Smooth muscle cell (in vitro differentiated cells): Measurements from ENCODE around the gene RNGTT. TPM values are rescaled to one million over a fixed set of nuclear protein-coding genes. Genes with fewer than 3 reads are reported as not detected.

Experiments
- DNase-seq: peaks from one replicate; lab custom pipeline; 2025; ENCODE audit not compliant: unreplicated experiment; lab: John Stamatoyannopoulos, UW
- H2AFZ ChIP-seq: fragments of 200-600 bp; sonication (generic); 2 replicates; pipeline ENCODE4 v1.6.0; 2016; ENCODE audit warnings: antibody characterized with exemption, low read depth, mild to moderate bottlenecking
- H3F3A ChIP-seq: fragments of 200-600 bp; sonication (generic); 2 replicates; pipeline ENCODE4 v1.6.0; 2017; ENCODE audit warnings: antibody characterized with exemption, low read depth
- H3K27ac ChIP-seq: fragments of 200-600 bp; sonication (generic); 2 replicates; pipeline ENCODE4 v1.5.1; 2016; ENCODE audit warnings: low read depth, mild to moderate bottlenecking
- H3K27me3 ChIP-seq: fragments of 200-600 bp; sonication (generic); 2 replicates; pipeline ENCODE4 v1.6.1; 2016; ENCODE audit warnings: low read depth, mild to moderate bottlenecking
- H3K36me3 ChIP-seq: fragments of 200-600 bp; sonication (generic); 2 replicates; pipeline ENCODE4 v1.5.1; 2016; ENCODE audit warnings: low read depth
- H3K4me1 ChIP-seq: fragments of 200-600 bp; sonication (generic); 2 replicates; pipeline ENCODE4 v1.5.1; 2016; ENCODE audit warnings: low read depth
- H3K4me2 ChIP-seq: fragments of 200-600 bp; sonication (generic); 2 replicates; pipeline ENCODE4 v1.6.0; 2016; ENCODE audit warnings: mild to moderate bottlenecking
- H3K4me3 ChIP-seq: fragments of 200-600 bp; sonication (generic); 2 replicates; pipeline ENCODE4 v1.5.1; 2016; ENCODE audit warnings: mild to moderate bottlenecking
- H3K79me2 ChIP-seq: fragments of 200-600 bp; sonication (generic); 2 replicates; pipeline ENCODE4 v1.6.0; 2016; ENCODE audit warnings: low read depth, mild to moderate bottlenecking
- H3K9ac ChIP-seq: fragments of 200-600 bp; sonication (generic); 2 replicates; pipeline ENCODE4 v1.6.0; 2016; ENCODE audit warnings: low read depth
- H3K9me3 ChIP-seq: fragments of 200-600 bp; sonication (generic); replicated peaks from 2 replicates; pipeline ENCODE4 v1.5.1; 2016; ENCODE audit warnings: low read depth
- H4K20me1 ChIP-seq: fragments of 200-600 bp; sonication (generic); 2 replicates; pipeline ENCODE4 v1.6.0; 2016; ENCODE audit warnings: low read depth
- CTCF ChIP-seq: fragments of 200-600 bp; sonication (generic); IDR thresholded peaks from 2 replicates; pipeline ENCODE4 v1.5.1; 2017; ENCODE audit warnings: borderline replicate concordance, mild to moderate bottlenecking, antibody characterized with exemption; ENCODE audit not compliant: insufficient read depth, poor library complexity, severe bottlenecking
- WGBS: methylation state at CpG from one replicate; pipeline ENCODE4 v1.1.7; 2016; ENCODE audit warnings: low lambda C conversion rate; 5-methylcytosine and 5-hydroxymethylcytosine counted together
- polyA plus RNA-seq: library from polyadenylated mRNA; unstranded; fragments of >200 nt; fragmentation: Nextera tagmentation; extraction: Ambion mirVana; gene quantifications from 2 replicates; pipeline ENCODE4 v1.2.1, GENCODE V29; 2016
- total RNA-seq: library from RNA; depleted of rRNA; stranded (reverse); fragments of >200 nt; gene quantifications from 2 replicates; pipeline ENCODE4 v1.2.3, GENCODE V29; 2014

The RNGTT gene
- total and polyA plus RNA-seq, 2 experiments from 2014 or later, result 7.5 to 22.7 TPM

- no peaks in the 10 kb centered on the region for H3F3A ChIP-seq
- no peaks in the 10 kb centered on the region for H3K36me3 ChIP-seq
- H3K79me2 ChIP-seq, result no peaks in the 10 kb centered on the region
- H3K4me2 ChIP-seq, result no peak overlapping the region
- no peaks in the 10 kb centered on the region for H4K20me1 ChIP-seq
- H3K9me3 ChIP-seq, result no peaks in the 10 kb centered on the region
- H3K4me3 ChIP-seq, result no peak overlapping the region
- no peak overlapping the region for H3K9ac ChIP-seq
- no peak for TF ChIP-seq CTCF
- H3K4me1 ChIP-seq, result no peaks in the 10 kb centered on the region
- no peak for DNase-seq
- H2AFZ ChIP-seq, result no peak overlapping the region
- H3K27me3 ChIP-seq, result no peaks in the 10 kb centered on the region
- no peak overlapping the region for H3K27ac ChIP-seq
Measured at GRCh38 chr6:88852775-88853174, 110.6 kb downstream of the RNGTT start.

- DNase-seq, result no peak
- no peaks in the 10 kb centered on the region for H3K4me1 ChIP-seq
- no peak overlapping the region for H2AFZ ChIP-seq
- no peak for TF ChIP-seq CTCF
- H3K9ac ChIP-seq, result no peak overlapping the region
- no peaks in the 10 kb centered on the region for H3K36me3 ChIP-seq
- H4K20me1 ChIP-seq, result no peaks in the 10 kb centered on the region
- no peaks in the 10 kb centered on the region for H3K27me3 ChIP-seq
- WGBS, result 99% methylated on average over 2 of the region's 2 CpGs
- H3K79me2 ChIP-seq, result no peaks in the 10 kb centered on the region
- no peaks in the 10 kb centered on the region for H3K9me3 ChIP-seq
- H3K4me2 ChIP-seq, result no peak overlapping the region
- no peak overlapping the region for H3K27ac ChIP-seq
- no peak overlapping the region for H3K4me3 ChIP-seq
- H3F3A ChIP-seq, result no peaks in the 10 kb centered on the region
Measured at GRCh38 chr6:88852000-88852399, 111.4 kb downstream of the RNGTT start.

- no peaks in the 10 kb centered on the region for H3K79me2 ChIP-seq
- no peak overlapping the region for H3K4me3 ChIP-seq
- no peaks in the 10 kb centered on the region for H3K4me1 ChIP-seq
- H3K9ac ChIP-seq, result no peak overlapping the region
- no peak overlapping the region for H3K27ac ChIP-seq
- H3K27me3 ChIP-seq, result no peaks in the 10 kb centered on the region
- H3K36me3 ChIP-seq, result peaks cover 5% of the 10 kb centered on the region
- H4K20me1 ChIP-seq, result no peaks in the 10 kb centered on the region
- no peaks in the 10 kb centered on the region for H3F3A ChIP-seq
- 83% methylated on average over 1 of the region's 1 CpG for WGBS
- no peak for TF ChIP-seq CTCF
- no peak overlapping the region for H2AFZ ChIP-seq
- no peaks in the 10 kb centered on the region for H3K9me3 ChIP-seq
- DNase-seq, result no peak
- no peak overlapping the region for H3K4me2 ChIP-seq
Measured at GRCh38 chr6:88848870-88849269, 114.5 kb downstream of the RNGTT start.

GRCh38 chr6:88843040-88843439, 120.4 kb downstream of the RNGTT start:
- Histone ChIP-seq H3K79me2 (peaks cover 1% of the 10 kb centered on the region), H3K9ac (no peak overlapping the region), H3K9me3 (no peaks in the 10 kb centered on the region), H3K27me3 (no peaks in the 10 kb centered on the region), H3K36me3 (peaks cover 5% of the 10 kb centered on the region), H4K20me1 (no peaks in the 10 kb centered on the region), H3K27ac (no peak overlapping the region), H2AFZ (no peak overlapping the region), H3K4me2 (no peak overlapping the region), H3F3A (no peaks in the 10 kb centered on the region), H3K4me1 (no peaks in the 10 kb centered on the region), H3K4me3 (no peak overlapping the region)
- TF ChIP-seq CTCF, result no peak
- DNase-seq, result no peak
